HG02970 (cell line): ENCODE results near the gene CHST6.
A peak's percentile ranks its signal among the peaks of the same experiment; 100 is the strongest.
"Not testable (repeated sequence)": the region's sequence is repeated elsewhere in the genome, so short reads cannot be mapped to it uniquely, and the experiment has no call there.

Experiments used
- ATAC-seq: cut with Tn5 transposase; IDR thresholded peaks from one replicate; pipeline ENCODE4 v1.9.1; 2021; ENCODE audit warnings: mild to moderate bottlenecking, moderate library complexity, moderate number of reproducible peaks; ENCODE audit not compliant: unreplicated experiment, low FRiP score

Gene CHST6

DNA sequence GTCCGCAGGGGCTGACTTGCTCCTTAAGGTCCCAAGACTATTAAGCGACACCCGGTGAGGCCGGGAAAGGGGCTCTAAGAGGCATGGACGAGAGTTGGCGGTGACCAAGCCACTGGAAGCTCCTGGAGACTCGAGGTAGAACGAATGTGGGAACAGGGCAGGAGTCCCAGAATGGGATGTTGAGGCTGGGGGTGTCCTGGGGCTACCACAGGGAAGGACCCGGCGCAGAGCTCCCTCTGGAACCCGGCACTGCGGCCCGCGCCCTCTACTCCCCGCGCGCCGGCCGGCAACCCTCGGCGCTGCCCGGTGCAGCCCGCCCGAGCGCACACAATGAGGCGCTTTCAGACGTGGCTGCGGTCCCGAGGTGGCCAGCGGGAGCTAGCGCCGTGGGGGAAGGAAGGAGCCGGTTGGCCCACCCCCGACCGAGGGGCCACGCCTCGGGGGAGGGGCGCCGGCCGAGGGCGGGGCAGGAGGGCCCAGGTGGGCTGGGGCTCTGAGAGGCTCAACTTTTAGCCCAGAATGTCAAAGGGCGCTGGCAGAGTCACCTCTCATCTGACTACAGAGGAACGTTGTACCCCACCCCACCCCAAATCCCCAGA is at the start of gene CHST6:
CHST6 (minus strand) TSS at position 366 of the 599 bp plus-strand sequence. CDS start 15,613 bp downstream, outside the sequence.
- no peak for ATAC-seq

- ATAC-seq = not testable (repeated sequence)
Measured at GRCh38 chr16:75542462-75542861, 47.2 kb upstream of the CHST6 start.

DNA sequence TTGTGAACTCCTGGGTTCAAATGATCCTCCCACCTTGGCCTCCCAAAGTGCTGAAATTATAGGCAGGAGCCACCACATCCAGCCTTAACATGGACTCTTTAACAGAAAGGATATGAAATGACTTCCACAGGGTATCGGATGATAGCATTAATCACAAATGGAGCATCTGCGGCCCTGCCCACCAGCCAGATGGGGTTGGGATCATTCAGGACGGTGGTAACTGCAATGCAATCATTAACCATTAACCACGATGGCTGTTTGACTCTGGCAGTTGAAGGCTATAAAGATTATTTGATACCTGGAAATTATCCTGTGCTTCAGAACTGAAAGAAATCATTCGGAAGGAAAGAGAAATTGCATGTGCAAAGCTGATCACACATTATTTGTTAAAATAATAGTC is 46.0 kb upstream of the CHST6 start:
- ATAC-seq = no peak

DNA sequence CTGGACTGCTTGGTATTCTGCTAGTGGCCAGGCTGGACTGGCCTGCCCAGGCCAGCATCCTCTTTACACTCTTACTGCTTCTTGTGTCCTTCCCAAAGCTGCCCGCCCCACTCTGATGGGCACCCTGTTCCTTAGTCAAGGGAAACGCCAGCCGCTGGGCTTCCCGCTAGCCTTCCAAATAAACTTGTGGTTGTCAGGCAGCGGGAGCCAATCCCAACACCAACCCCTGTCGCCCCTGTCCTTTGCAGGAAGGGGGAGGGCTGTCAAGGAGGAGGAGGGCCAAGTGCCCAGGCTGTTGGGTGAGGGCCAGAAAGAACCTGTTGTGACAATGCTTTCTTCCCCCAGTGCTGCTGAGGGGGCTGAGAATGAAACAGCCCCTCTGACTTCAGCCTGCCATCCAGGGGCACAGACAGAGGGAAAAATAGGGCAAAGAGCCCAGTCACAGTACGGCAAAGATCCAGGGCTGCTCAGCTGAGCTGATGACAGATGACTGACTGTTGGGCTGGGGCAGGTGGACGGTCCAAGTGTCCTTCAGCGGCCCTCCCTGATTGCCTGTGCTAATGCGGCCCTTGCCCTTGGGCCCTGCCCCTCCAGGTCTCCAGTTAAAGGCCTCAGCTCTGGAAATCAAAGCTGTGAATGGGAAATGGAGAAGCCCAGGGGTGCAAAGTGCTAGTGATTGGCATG is 43.8 kb upstream of the CHST6 start:
- not testable (repeated sequence) for ATAC-seq

GRCh38 chr16:75537776-75538175 is 42.5 kb upstream of the CHST6 start:
- no peak for ATAC-seq

DNA sequence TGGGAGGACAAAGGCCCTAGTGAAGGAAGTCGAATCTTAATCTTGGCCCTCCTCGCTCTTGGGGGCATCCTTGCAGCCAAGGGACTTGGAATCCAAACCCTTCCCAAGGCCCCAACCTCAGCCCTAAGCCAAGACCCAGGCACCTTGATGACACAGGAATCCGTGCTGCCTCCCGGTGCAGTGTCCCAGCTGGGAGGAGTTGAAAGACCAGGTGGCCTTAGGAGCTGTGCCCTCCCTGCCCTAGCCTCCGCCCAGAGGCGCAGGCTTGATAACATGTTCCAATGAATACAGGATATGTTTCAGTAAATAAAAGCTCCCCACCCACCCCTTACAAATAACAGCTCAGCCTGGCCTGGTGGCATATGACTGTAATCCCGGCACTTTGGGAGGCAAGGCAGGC is 40.7 kb upstream of the CHST6 start, which contains the start of gene CHST5:
CHST5 (minus strand) TSS at position 208 of the 400 bp plus-strand sequence. CDS start 5,724 bp downstream, outside the sequence.
- ATAC-seq = no peak

DNA sequence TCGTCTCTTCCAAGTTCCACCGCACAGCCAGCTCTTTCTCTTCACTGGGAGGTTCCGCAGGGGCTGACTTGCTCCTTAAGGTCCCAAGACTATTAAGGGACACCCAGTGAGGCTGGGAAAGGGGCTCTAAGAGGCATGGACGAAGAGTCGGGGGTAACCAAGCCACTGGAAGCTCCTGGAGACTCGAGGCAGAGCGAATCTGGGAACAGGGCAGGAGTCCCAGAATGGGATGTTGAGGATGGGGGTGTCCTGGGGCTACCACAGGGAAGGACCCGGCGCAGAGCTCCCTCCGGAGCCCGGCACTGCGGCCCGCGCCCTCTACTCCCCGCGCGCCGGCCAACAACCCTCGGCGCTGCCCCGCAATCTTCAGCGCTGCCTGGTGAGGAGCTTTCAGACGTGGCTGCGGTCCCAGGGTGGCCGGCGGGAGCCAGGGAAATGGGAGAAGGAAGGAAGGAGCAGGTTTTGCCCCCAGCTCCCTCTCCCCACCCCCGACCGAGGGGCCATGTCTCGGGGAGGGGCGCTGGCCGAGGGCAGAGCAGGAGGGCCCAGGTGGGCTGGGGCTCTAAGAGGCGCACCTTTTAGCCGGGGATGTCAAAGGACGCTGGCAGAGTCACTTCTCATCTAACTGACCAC is 40.1 kb upstream of the CHST6 start:
- ATAC-seq = no peak

GRCh38 chr16:75534560-75535205 is 39.4 kb upstream of the CHST6 start:
- ATAC-seq = no peak

DNA sequence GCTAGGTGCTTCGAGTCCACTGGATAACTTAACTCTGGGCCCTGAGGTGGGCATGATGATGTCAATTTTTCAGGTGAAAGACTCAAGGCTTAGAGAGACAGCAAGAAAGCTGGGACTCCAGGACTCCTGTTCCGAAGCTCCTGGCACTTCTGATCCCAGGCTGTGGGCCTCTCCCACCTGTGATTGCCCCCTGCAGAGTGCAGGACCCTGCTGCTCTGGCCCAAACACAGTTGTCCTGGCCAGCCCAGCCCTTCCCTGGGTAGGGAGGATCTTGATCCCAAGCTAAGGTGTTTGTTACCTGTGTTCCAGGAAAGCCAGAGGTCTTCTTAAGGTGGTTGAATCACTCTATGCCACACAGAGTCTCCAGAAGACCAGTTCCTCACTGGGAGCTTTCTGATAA is 37.5 kb upstream of the CHST6 start:
- no peak for ATAC-seq

- no peak for ATAC-seq
Measured at GRCh38 chr16:75532142-75532765, 37.0 kb upstream of the CHST6 start.

DNA sequence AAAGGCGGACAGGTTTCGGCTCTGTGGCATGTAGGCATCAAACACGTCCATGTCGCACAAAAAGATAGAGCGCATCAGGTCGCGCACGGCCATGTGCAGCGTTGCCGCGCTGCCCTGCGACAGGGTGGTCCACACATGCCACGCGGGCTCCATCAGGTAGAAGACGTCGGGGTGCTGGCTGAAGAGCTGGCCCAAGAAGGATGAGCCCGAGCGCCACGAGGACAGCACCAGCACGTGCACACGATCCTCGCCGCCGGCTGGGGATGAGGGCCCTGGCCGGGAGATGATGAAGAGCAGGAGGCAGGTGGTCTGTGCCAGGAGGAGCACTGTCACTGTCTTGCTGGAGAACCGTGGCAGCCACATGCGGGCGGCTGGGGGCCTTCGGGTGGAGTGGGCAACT is 34.7 kb upstream of the CHST6 start:
- no peak for ATAC-seq

- no peak for ATAC-seq
Measured at GRCh38 chr16:75529056-75529905, 34.0 kb upstream of the CHST6 start.

DNA sequence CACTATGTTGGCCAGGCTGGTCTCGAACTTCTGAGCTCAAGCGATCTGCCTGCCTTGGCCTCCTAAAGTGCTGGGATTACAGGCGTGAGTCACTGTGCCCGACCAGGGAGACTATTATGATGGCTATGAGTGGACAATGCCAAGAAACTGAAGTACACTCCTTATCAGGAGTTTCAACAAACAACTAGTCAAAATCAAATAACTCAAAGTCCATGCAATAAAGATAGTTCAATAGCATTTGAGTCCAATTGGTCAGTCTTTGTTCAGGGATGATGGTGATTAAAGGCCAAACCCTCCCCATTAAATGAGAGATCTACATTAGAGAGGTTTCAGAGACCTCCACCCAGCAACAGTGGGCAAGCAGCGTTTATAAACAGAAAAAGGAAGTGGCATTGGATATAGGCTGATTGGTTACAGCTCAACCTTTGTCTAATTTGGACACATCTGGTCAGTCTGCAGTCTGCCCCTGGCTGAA is 32.6 kb upstream of the CHST6 start:
- ATAC-seq = no peak

DNA sequence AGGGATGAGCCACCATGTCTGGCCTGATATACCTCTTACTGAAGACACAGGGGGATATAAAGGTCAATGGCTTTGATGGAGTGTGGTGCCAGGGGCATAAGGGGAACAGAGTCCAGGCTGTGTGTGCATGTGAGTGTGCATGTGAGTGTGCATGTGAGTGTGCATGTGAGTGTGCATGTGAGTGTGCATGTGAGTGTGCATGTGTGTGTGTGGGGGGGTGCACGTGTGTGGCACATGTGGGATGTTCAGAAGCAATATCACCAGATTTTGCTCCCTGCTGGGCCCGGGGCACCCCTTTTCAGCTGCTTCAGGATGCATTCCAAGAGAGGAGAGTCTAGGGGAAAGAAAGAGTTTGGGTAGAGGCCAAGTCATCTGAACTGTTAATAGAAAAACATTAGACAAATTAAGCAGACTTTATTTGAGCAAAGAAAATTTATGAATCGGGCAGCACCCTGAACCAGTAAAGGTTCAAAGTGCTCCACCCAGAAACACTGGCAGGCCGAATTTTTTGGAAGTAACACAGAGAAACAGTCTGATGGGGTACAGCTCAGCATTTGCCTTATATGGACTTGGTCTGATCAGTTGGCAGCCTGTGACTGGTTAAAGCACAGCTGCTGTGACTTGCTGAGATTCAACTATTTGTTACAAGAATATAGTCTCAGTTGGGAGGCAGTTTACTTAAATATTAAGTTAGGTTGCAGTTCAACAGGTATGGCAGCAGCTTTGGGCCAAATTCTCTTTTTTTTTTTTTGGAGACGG is 31.0 kb upstream of the CHST6 start:
- no peak for ATAC-seq

DNA sequence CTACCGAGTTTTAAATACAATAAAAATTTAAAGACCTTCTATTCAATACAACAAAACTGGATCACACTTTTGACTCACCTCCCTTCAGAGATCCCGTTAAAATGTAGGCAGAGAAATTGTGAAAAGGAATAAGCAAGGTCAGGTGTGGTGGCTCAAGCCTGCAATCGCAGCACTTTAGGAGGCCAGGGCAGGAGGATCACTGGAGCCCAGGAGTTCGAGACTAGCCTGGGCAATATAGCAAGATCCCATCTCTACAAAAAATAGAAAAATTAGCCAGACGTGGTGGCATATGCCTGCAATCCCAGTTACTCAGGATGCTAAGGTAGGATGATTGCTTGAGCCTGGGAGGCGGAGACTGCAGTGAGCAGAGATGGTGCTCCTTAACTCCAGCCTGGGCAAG is 23.9 kb upstream of the CHST6 start:
- ATAC-seq = no peak

DNA sequence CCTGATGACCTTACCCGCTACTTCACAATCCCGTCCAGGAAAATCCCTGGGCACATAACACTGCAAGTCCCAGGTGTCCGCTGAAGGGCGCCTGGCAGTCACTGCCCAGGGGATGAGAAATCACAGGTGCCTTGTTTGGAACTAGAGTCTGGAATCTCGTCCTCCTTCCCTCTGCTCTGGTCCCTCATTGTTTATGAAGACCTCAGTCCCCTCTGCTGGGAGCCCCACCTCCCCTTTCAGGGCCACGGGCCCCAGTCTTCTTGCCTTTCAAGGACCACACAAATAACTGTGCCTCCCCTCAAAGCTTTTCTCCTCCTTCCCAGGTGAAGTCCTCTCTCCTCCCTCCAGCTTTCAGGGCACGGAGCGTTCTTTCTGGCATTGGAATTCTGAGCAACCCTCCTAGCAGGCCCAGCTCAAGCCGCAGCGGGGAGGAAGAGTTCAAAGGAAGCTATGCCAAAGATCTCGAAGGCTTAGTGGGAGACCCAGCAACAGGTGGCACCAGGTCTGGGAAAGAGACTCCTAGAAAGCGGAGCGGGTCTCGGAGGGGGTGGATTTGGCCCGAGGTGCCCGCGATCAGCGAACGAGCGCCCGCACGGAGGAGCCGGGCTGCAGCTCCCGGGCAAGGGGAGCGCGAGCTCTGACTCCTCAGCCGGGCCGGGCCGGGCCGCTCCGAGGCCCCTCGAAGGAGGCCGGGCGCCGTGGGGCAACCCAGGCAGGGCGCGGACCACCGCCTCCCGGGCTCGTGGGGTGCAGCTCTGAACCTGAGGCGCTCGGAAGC is 21.1 kb upstream of the CHST6 start:
- ATAC-seq = peak; percentile 10

GRCh38 chr16:75514296-75514695 is 19.1 kb upstream of the CHST6 start:
- no peak for ATAC-seq

GRCh38 chr16:75506574-75506973 is 11.3 kb upstream of the CHST6 start:
- no peak for ATAC-seq
